A549 (cell line): ENCODE data around the gene SLC24A3. TPM values are rescaled to one million over a fixed set of nuclear protein-coding genes. Genes with fewer than 3 reads are reported as not detected.

Experiments used
- ATAC-seq, 2 experiments: fragments of 200-7000 bp in 1 of 2; fragments of >200 bp in 1 of 2; cut with Nextera tagmentation in 1 of 2; cut with Tn5 transposase in 1 of 2; 3 replicates each; pipeline versions ENCODE4 v1.8.0 to v1.9.1; 2018 to 2020; ENCODE audit warnings: mild to moderate bottlenecking in 1 of 2, moderate library complexity in 1 of 2
- CTCF ChIA-PET: fragments of 300-600 bp; sonication (Branson Sonifier 250); formaldehyde crosslinking; extraction: SDS; loops from one replicate; lab custom pipeline; 2021; ENCODE audit warnings: antibody characterized with exemption, inconsistent platforms; lab: Yijun Ruan, JAX
- POLR2A ChIA-PET: fragments of 350-600 bp; formaldehyde crosslinking; extraction: SDS; loops from one replicate; lab custom pipeline; 2021; ENCODE audit warnings: antibody characterized with exemption, inconsistent platforms; lab: Yijun Ruan, JAX
- DNase-seq, 2 experiments: peaks; one replicate each; pipeline versions ENCODE4 v3.0.0 to v3.0.0-alpha.2; 2011 to 2016; ENCODE audit warnings: low read depth in 1 of 2, low spot score in 1 of 2
- FAIRE-seq: peaks from 2 replicates; lab custom pipeline; 2011; peaks lifted over from hg19 to GRCh38; lab: Jason Lieb, UNC
- H3K27ac ChIP-seq, 2 experiments: fragments of >200 bp; sonication (Bioruptor Twin); formaldehyde crosslinking; 3 replicates each; pipeline ENCODE4 v1.5.1; 2016 to 2017
- H3K4me1 ChIP-seq: fragments of >200 bp; sonication (Bioruptor Twin); formaldehyde crosslinking; 3 replicates; pipeline ENCODE4 v1.6.1; 2016
- H3K4me2 ChIP-seq: fragments of >200 bp; sonication (Bioruptor Twin); formaldehyde crosslinking; 3 replicates; pipeline ENCODE4 v1.6.1; 2016
- H3K4me3 ChIP-seq: fragments of >200 bp; sonication (Bioruptor Twin); formaldehyde crosslinking; 3 replicates; pipeline ENCODE4 v1.5.1; 2016
- H3K9me3 ChIP-seq: fragments of >200 bp; sonication (Bioruptor Twin); formaldehyde crosslinking; 3 replicates; pipeline ENCODE4 v1.6.1; 2016
- CBX8 ChIP-seq: fragments of 200-600 bp; sonication (generic); IDR thresholded peaks from 2 replicates; pipeline ENCODE4 v1.6.1; 2016
- CTCF ChIP-seq: fragments of >200 bp; sonication (Bioruptor Twin); formaldehyde crosslinking; IDR thresholded peaks from 3 replicates; pipeline ENCODE4 v1.5.1; 2016
- EHF ChIP-seq: fragments of 250-450 bp; sonication (Bioruptor Pico); IDR thresholded peaks from 2 replicates; pipeline ENCODE4 v1.5.0; 2020; ENCODE audit warnings: mild to moderate bottlenecking
- ELK1 ChIP-seq: fragments of 150-350 bp; IDR thresholded peaks from 2 replicates; pipeline ENCODE4 v1.6.1; 2014; ENCODE audit warnings: low read depth, mild to moderate bottlenecking, low read length
- EP300 ChIP-seq, 2 experiments: fragments of >200 bp; sonication (Bioruptor Twin); formaldehyde crosslinking; IDR thresholded peaks; 2 replicates in 1 of 2; 3 replicates in 1 of 2; pipeline ENCODE4 v1.6.1; 2016 to 2017
- FOSB ChIP-seq: fragments of 250-450 bp; sonication (Bioruptor Pico); IDR thresholded peaks from 2 replicates; pipeline ENCODE4 v1.5.0; 2020; ENCODE audit warnings: mild to moderate bottlenecking, moderate library complexity
- GATA3 ChIP-seq: IDR thresholded peaks from 2 replicates; pipeline ENCODE4 v1.6.1; 2012; ENCODE audit warnings: borderline replicate concordance
- HEYL ChIP-seq: fragments of 250-450 bp; sonication (Bioruptor Pico); IDR thresholded peaks from 2 replicates; pipeline ENCODE4 v1.8.0; 2021; ENCODE audit warnings: mild to moderate bottlenecking, moderate library complexity
- JUN ChIP-seq, 2 experiments: fragments of >200 bp; sonication (Bioruptor Twin); formaldehyde crosslinking; IDR thresholded peaks; 2 replicates in 1 of 2; 3 replicates in 1 of 2; pipeline ENCODE4 v1.6.1; 2016 to 2017
- MAFK ChIP-seq: fragments of 450-650 bp; IDR thresholded peaks from 2 replicates; pipeline ENCODE4 v1.6.1; 2014; ENCODE audit not compliant: partially characterized antibody
- NPAS2 ChIP-seq: fragments of 250-450 bp; sonication (Bioruptor Pico); IDR thresholded peaks from 2 replicates; pipeline ENCODE4 v1.8.0; 2022; ENCODE audit warnings: mild to moderate bottlenecking, moderate library complexity, borderline replicate concordance
- PBX3 ChIP-seq: IDR thresholded peaks from 2 replicates; pipeline ENCODE4 v1.6.1; 2012
- POLR2A ChIP-seq: IDR thresholded peaks from 2 replicates; pipeline ENCODE4 v1.6.1; 2012; ENCODE audit warnings: mild to moderate bottlenecking, low read length
- RAD21 ChIP-seq, 2 experiments: fragments of >200 bp in 1 of 2; sonication (Bioruptor Twin) in 1 of 2; formaldehyde crosslinking in 1 of 2; IDR thresholded peaks in 1 of 2; conservative IDR thresholded peaks in 1 of 2; 2 replicates in 1 of 2; 3 replicates in 1 of 2; pipeline ENCODE4 v1.6.1; 2012 to 2018; ENCODE audit warnings: inconsistent platforms in 1 of 2
- REST ChIP-seq: fragments of 200-600 bp; sonication (generic); IDR thresholded peaks from 2 replicates; pipeline ENCODE4 v1.6.1; 2016; ENCODE audit warnings: antibody characterized with exemption, mild to moderate bottlenecking, moderate library complexity
- TP53 ChIP-seq: fragments of 250-450 bp; sonication (Bioruptor Pico); IDR thresholded peaks from 2 replicates; pipeline ENCODE4 v1.5.0; 2021; ENCODE audit warnings: mild to moderate bottlenecking, moderate library complexity
- USF2 ChIP-seq: fragments of 450-650 bp; IDR thresholded peaks from 2 replicates; pipeline ENCODE4 v1.6.1; 2014; ENCODE audit warnings: antibody characterized with exemption
- ZNF302 ChIP-seq: fragments of 250-450 bp; sonication (Bioruptor Pico); IDR thresholded peaks from 2 replicates; pipeline ENCODE4 v1.9.0; 2021; ENCODE audit warnings: inconsistent platforms, mild to moderate bottlenecking, moderate library complexity
- ZSCAN20 ChIP-seq: fragments of 250-450 bp; sonication (Bioruptor Pico); IDR thresholded peaks from 2 replicates; pipeline ENCODE4 v1.8.0; 2022; ENCODE audit warnings: mild to moderate bottlenecking, moderate library complexity
- WGBS: methylation state at CpG from one replicate; pipeline ENCODE4 v1.1.6; 2017; ENCODE audit errors: missing lambda C conversion rate; 5-methylcytosine and 5-hydroxymethylcytosine counted together
- polyA plus RNA-seq, 4 experiments: library from polyadenylated mRNA; depleted of rRNA in 3 of 4; stranded (reverse); fragments of >200 nt; fragmentation: RNase III in 1 of 4; extraction: RNeasy Plus Mini Kit Qiagen cat#74134 plus additional on column Dnase treatment in 1 of 4; gene quantifications; 2 replicates in 3 of 4; 3 replicates in 1 of 4; pipeline ENCODE4 v1.2.3, GENCODE V29; 2011 to 2017

The SLC24A3 gene
- polyA plus RNA-seq, 2 of the 4 experiments (the other 2 are of a cell fraction): 0.08 TPM; not detected in 1

GRCh38 chr20:19712721-19713260, 500.3 kb downstream of the SLC24A3 start:
- CTCF ChIA-PET: interaction anchor here (1.5 kb wide), 1 partner anchor 18 kb away, joined by 4 read pairs; no protein-coding TSS in a partner anchor
- TF ChIP-seq MAFK (no peak), EP300 (IDR thresholded peaks at IDR 0.05) (no peak), TP53 (CRISPR knock-in tag) (no peak), USF2 (no peak), POLR2A (no peak), PBX3 (no peak), RAD21 (conservative IDR thresholded peaks at IDR 0.05 in 1 of 2, IDR thresholded peaks at IDR 0.05 in 1 of 2) (no peak), REST (no peak), EHF (no peak), CBX8 (no peak), ZNF302 (CRISPR knock-in tag) (no peak), JUN (IDR thresholded peaks at IDR 0.05) (no peak), NPAS2 (CRISPR knock-in tag) (no peak), HEYL (CRISPR knock-in tag) (no peak), GATA3 (no peak), ZSCAN20 (CRISPR knock-in tag) (no peak)
- Histone ChIP-seq H3K9me3 (peaks cover 17% of the 10 kb centered on the region), H3K27ac (no peak overlapping the region), H3K4me2 (no peak overlapping the region), H3K4me3 (no peak overlapping the region), H3K4me1 (peaks cover 18% of the 10 kb centered on the region)
- no peak for ATAC-seq
- no peak for FAIRE-seq
- DNase-seq: no peak
- WGBS: 65% methylated on average over 4 of the region's 4 CpGs
- POLR2A ChIA-PET: no interaction called here

- Histone ChIP-seq H3K4me2 (no peak overlapping the region), H3K4me1 (peaks cover 18% of the 10 kb centered on the region), H3K9me3 (peaks cover 17% of the 10 kb centered on the region), H3K27ac (no peak overlapping the region), H3K4me3 (no peak overlapping the region)
- FAIRE-seq (no peak), ATAC-seq (no peak), DNase-seq (no peak)
- 63% methylated on average over 2 of the region's 2 CpGs for WGBS
- ChIA-PET CTCF (interaction anchor here (0.7 to 2.8 kb wide), 5 partner anchors 9 to 329 kb away, joined by 3 to 17 read pairs (median 5); no protein-coding TSS in a partner anchor), POLR2A (no interaction called here)
- TF ChIP-seq FOSB: no peak
- no peak for TF ChIP-seq CTCF
- TF ChIP-seq GATA3: no peak
- TF ChIP-seq ELK1: no peak
Observed at GRCh38 chr20:19713822-19714578, 501.6 kb downstream of the SLC24A3 start.
